IMR-90 (cell line): ENCODE measurements around the gene UNC13B. TPM values are rescaled to one million over a fixed set of nuclear protein-coding genes. Genes with fewer than 3 reads are reported as not detected.

ENCODE experiments used
- ATAC-seq: fragments of 200-7000 bp; cut with Tn5 transposase; 2 replicates; pipeline ENCODE4 v1.9.1; 2020; ENCODE audit warnings: low read depth, mild to moderate bottlenecking, moderate library complexity
- BruUV-seq: library from RNA; stranded (reverse); fragments of 400-500 nt; replicated peaks from 2 replicates; lab custom pipeline; 2021; lab: Mats Ljungman, UMichigan
- CTCF ChIA-PET: fragments of 300-600 bp; formaldehyde crosslinking; extraction: SDS; loops from one replicate; lab custom pipeline; 2021; ENCODE audit warnings: antibody characterized with exemption; lab: Yijun Ruan, JAX
- POLR2A ChIA-PET: fragments of 300-600 bp; sonication (Branson Sonifier 250); formaldehyde crosslinking; loops from one replicate; lab custom pipeline; 2022; ENCODE audit warnings: antibody characterized with exemption; ENCODE audit not compliant: unreplicated experiment; lab: Charles Lee
- DNase-seq: peaks from one replicate; pipeline ENCODE4 v3.0.0; 2013
- H2AFZ ChIP-seq: replicated peaks from 2 replicates; pipeline ENCODE3; 2013; ENCODE audit warnings: low read length, mild to moderate bottlenecking; ENCODE audit not compliant: poor library complexity
- H2AK5ac ChIP-seq: 2 replicates; pipeline ENCODE4 v1.6.1; 2013; ENCODE audit warnings: low read depth, low read length, inconsistent platforms
- H2AK9ac ChIP-seq: replicated peaks from 2 replicates; pipeline ENCODE3; 2013; ENCODE audit warnings: mild to moderate bottlenecking, low read depth, low read length, moderate library complexity; ENCODE audit not compliant: poor library complexity
- H2BK120ac ChIP-seq: 2 replicates; pipeline ENCODE4 v1.6.1; 2013; ENCODE audit warnings: low read depth, low read length, inconsistent platforms
- H2BK15ac ChIP-seq: 3 replicates; pipeline ENCODE4 v1.6.1; 2013; ENCODE audit warnings: low read depth, low read length, inconsistent platforms
- H2BK20ac ChIP-seq: 2 replicates; pipeline ENCODE4 v1.6.1; 2013; ENCODE audit warnings: low read depth, mild to moderate bottlenecking, inconsistent platforms, low read length, moderate library complexity
- H2BK5ac ChIP-seq: 2 replicates; pipeline ENCODE4 v1.6.1; 2013; ENCODE audit warnings: mild to moderate bottlenecking, low read depth, low read length, inconsistent platforms; ENCODE audit not compliant: poor library complexity, severe bottlenecking
- H3K14ac ChIP-seq: replicated peaks from 2 replicates; pipeline ENCODE4 v1.6.1; 2013; ENCODE audit warnings: low read depth, low read length, inconsistent platforms
- H3K18ac ChIP-seq: 2 replicates; pipeline ENCODE4 v1.6.1; 2013; ENCODE audit warnings: low read depth, low read length, control low read depth
- H3K23ac ChIP-seq: 2 replicates; pipeline ENCODE4 v1.6.1; 2013; ENCODE audit warnings: low read depth, low read length, inconsistent platforms
- H3K27ac ChIP-seq: 2 replicates; pipeline ENCODE4 v1.5.1; 2013; ENCODE audit warnings: mild to moderate bottlenecking, control low read depth, low read length; ENCODE audit not compliant: insufficient read depth
- H3K27me3 ChIP-seq: 2 replicates; pipeline ENCODE4 v1.6.1; 2013; ENCODE audit warnings: low read length; ENCODE audit not compliant: control insufficient read depth, insufficient read depth
- H3K36me3 ChIP-seq: 2 replicates; pipeline ENCODE4 v1.6.1; 2013; ENCODE audit warnings: low read length, mixed read lengths; ENCODE audit not compliant: control insufficient read depth, insufficient read depth
- H3K4ac ChIP-seq: 2 replicates; pipeline ENCODE4 v1.6.1; 2013; ENCODE audit warnings: low read depth, low read length, inconsistent platforms
- H3K4me1 ChIP-seq: 2 replicates; pipeline ENCODE4 v1.6.1; 2013; ENCODE audit warnings: low read length, mixed read lengths; ENCODE audit not compliant: control insufficient read depth, insufficient read depth
- H3K4me2 ChIP-seq: 2 replicates; pipeline ENCODE4 v1.6.1; 2013; ENCODE audit warnings: low read depth, mild to moderate bottlenecking, control low read depth, low read length, moderate library complexity
- H3K4me3 ChIP-seq: 2 replicates; pipeline ENCODE4 v1.5.1; 2013; ENCODE audit warnings: low read depth, mild to moderate bottlenecking, control low read depth, low read length, moderate library complexity; ENCODE audit not compliant: insufficient read depth
- H3K56ac ChIP-seq: 2 replicates; pipeline ENCODE4 v1.6.1; 2013; ENCODE audit warnings: low read length, inconsistent platforms; ENCODE audit not compliant: insufficient read depth; ENCODE audit errors: extremely low read depth
- H3K79me1 ChIP-seq, 2 experiments: 2 replicates each; pipeline ENCODE4 v1.6.1; 2013; ENCODE audit warnings: low read length in 2 of 2, inconsistent platforms in 1 of 2, low read depth in 1 of 2
- H3K9ac ChIP-seq: 2 replicates; pipeline ENCODE4 v1.6.1; 2013; ENCODE audit warnings: low read depth, low read length, control low read depth
- H3K9me1 ChIP-seq: 2 replicates; pipeline ENCODE4 v1.6.1; 2013; ENCODE audit warnings: low read length, inconsistent platforms; ENCODE audit not compliant: insufficient read depth
- H3K9me3 ChIP-seq: 2 replicates; pipeline ENCODE4 v1.6.1; 2013; ENCODE audit warnings: low read length; ENCODE audit not compliant: control insufficient read depth, insufficient read depth
- H4K20me1 ChIP-seq: 2 replicates; pipeline ENCODE4 v1.6.1; 2013; ENCODE audit warnings: low read length, inconsistent platforms; ENCODE audit not compliant: insufficient read depth
- H4K5ac ChIP-seq: 2 replicates; pipeline ENCODE4 v1.6.1; 2013; ENCODE audit warnings: mild to moderate bottlenecking, low read depth, low read length, control low read depth
- H4K8ac ChIP-seq, 2 experiments: 2 replicates each; pipeline ENCODE4 v1.6.1; 2013; ENCODE audit warnings: low read depth in 2 of 2, low read length in 2 of 2, control low read depth in 1 of 2, inconsistent platforms in 1 of 2
- H4K91ac ChIP-seq: 2 replicates; pipeline ENCODE4 v1.6.1; 2013; ENCODE audit warnings: low read depth, low read length, inconsistent platforms; ENCODE audit not compliant: insufficient read depth
- BHLHE40 ChIP-seq: fragments of 150-350 bp; IDR thresholded peaks from 2 replicates; pipeline ENCODE4 v1.6.1; 2016; ENCODE audit warnings: mild to moderate bottlenecking, low read depth, low read length
- CEBPB ChIP-seq: IDR thresholded peaks from 2 replicates; pipeline ENCODE4 v1.6.1; 2012; ENCODE audit warnings: low read depth, low read length, improper control_type of control experiment
- CHD1 ChIP-seq: IDR thresholded peaks from 2 replicates; pipeline ENCODE4 v1.6.1; 2012; ENCODE audit warnings: low read depth, low read length, improper control_type of control experiment
- FOS ChIP-seq: fragments of 150-350 bp; IDR thresholded peaks from 2 replicates; pipeline ENCODE4 v1.6.1; 2016; ENCODE audit warnings: low read depth, low read length
- MAFK ChIP-seq: IDR thresholded peaks from 2 replicates; pipeline ENCODE4 v1.6.1; 2012; ENCODE audit warnings: low read depth, low read length, improper control_type of control experiment
- MAZ ChIP-seq: IDR thresholded peaks from 2 replicates; pipeline ENCODE4 v1.6.1; 2012; ENCODE audit warnings: low read depth, mild to moderate bottlenecking, low read length, improper control_type of control experiment, moderate library complexity, borderline replicate concordance
- MXI1 ChIP-seq: IDR thresholded peaks from 2 replicates; pipeline ENCODE4 v1.6.1; 2012; ENCODE audit warnings: low read depth, mild to moderate bottlenecking, low read length, moderate library complexity, borderline replicate concordance
- NFE2L2 ChIP-seq: fragments of 150-350 bp; IDR thresholded peaks from 2 replicates; pipeline ENCODE4 v1.6.1; 2016; ENCODE audit warnings: low read depth, mild to moderate bottlenecking, low read length
- POLR2A ChIP-seq: IDR thresholded peaks from 2 replicates; pipeline ENCODE4 v1.6.1; 2012; ENCODE audit warnings: mild to moderate bottlenecking, low read depth, low read length
- RAD21 ChIP-seq: IDR thresholded peaks from 2 replicates; pipeline ENCODE4 v1.6.1; 2012; ENCODE audit warnings: low read length, improper control_type of control experiment
- RCOR1 ChIP-seq: IDR thresholded peaks from 2 replicates; pipeline ENCODE4 v1.6.1; 2012; ENCODE audit warnings: mild to moderate bottlenecking, low read length, improper control_type of control experiment; ENCODE audit not compliant: insufficient replicate concordance
- RFX5 ChIP-seq: IDR thresholded peaks from 2 replicates; pipeline ENCODE4 v1.8.0; 2012; ENCODE audit warnings: low read depth, mild to moderate bottlenecking, low read length, moderate library complexity
- SMC3 ChIP-seq: fragments of 150-350 bp; IDR thresholded peaks from 2 replicates; pipeline ENCODE4 v1.6.1; 2016; ENCODE audit warnings: low read depth, mild to moderate bottlenecking, antibody characterized with exemption, low read length, moderate library complexity
- WGBS, 2 experiments: methylation state at CpG; one replicate each; pipeline versions ENCODE4 v1.1.5 to v1.1.7; 2013; ENCODE audit warnings: missing lambda C conversion rate in 2 of 2; ENCODE audit not compliant: insufficient read length in 1 of 2; ENCODE audit errors: extremely low coverage in 2 of 2; 5-methylcytosine and 5-hydroxymethylcytosine counted together
- dilution Hi-C: fragments of 300-500 bp; cut with HindIII; formaldehyde crosslinking; loops from one replicate; pipeline ENCODE4 v1.14.3; 2018; ENCODE audit warnings: low sequenced_read_pairs; ENCODE audit not compliant: unreplicated experiment
- in situ Hi-C: fragments of 300-500 bp; cut with MboI; formaldehyde crosslinking; loops from 3 replicates; pipeline ENCODE4 v1.14.3; 2019; ENCODE audit warnings: low sequenced_read_pairs, inconsistent platforms, mixed read lengths
- intact Hi-C: fragments of 100-400 bp; cut with micrococcal nuclease; formaldehyde crosslinking; loops from 2 replicates; pipeline ENCODE4 v1.10.0; 2022
- polyA plus RNA-seq, 3 experiments: library from polyadenylated mRNA; depleted of rRNA; stranded (reverse); fragments of >200 nt; gene quantifications; 2 replicates each; pipeline ENCODE4 v1.2.3, GENCODE V29; 2012; ENCODE audit warnings: low replicate concordance in 1 of 3
- total RNA-seq: library from RNA; depleted of rRNA; stranded (reverse); fragments of >200 nt; gene quantifications from 2 replicates; pipeline ENCODE4 v1.2.3, GENCODE V29; 2012
- TF ChIP-seq, protein P1 (sequence below): fragments of 150-350 bp; IDR thresholded peaks from 2 replicates; pipeline ENCODE4 v1.6.1; 2017; ENCODE audit warnings: mild to moderate bottlenecking, antibody characterized with exemption, low read length, low read depth
- TF ChIP-seq, protein P2 (sequence below): fragments of 150-350 bp; IDR thresholded peaks from 2 replicates; pipeline ENCODE4 v1.6.1; 2016; ENCODE audit warnings: low read depth, mild to moderate bottlenecking, low read length, moderate library complexity, borderline replicate concordance
- TF ChIP-seq, protein P3 (sequence below): conservative IDR thresholded peaks from 2 replicates; pipeline ENCODE4 v1.5.1; 2012; ENCODE audit warnings: mild to moderate bottlenecking, low read depth, low read length, improper control_type of control experiment

Gene UNC13B
- total and polyA plus RNA-seq, 2 of the 4 experiments (the other 2 are of a cell fraction), result 7.5 to 14.3 TPM

DNA sequence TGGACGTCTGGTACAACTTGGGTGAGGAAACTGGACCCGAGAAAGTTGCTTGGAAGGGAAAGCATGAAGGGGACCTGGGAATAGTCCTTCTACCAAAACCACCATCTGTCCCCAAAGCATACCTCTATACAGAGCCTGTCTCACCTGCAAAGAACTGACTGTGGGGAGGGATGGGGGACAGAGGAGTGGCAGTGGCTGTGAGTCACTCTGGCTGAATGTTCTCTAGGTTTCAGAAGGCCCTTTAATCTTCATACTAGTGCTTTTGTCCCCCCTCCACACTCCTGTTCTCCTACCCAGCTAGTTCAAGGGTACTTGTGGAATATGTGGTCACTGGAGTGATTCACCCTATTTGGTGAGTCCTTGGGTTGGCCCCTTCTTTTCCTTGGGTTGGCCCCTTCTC is 218.8 kb downstream of the UNC13B start:
- Histone ChIP-seq H3K27me3 (no peaks in the 10 kb centered on the region), H4K8ac (no peak overlapping the region), H4K20me1 (no peaks in the 10 kb centered on the region), H3K36me3 (peaks cover 6% of the 10 kb centered on the region), H2BK15ac (no peak overlapping the region), H3K4me3 (no peak overlapping the region), H3K4me2 (no peak overlapping the region), H3K9me1 (0 out of 2 replicates have a peak, but pooled peaks cover 4% of the 10 kb centered on the region), H3K4ac (no peak overlapping the region), H3K9ac (no peak overlapping the region), H4K91ac (no peak overlapping the region), H3K9me3 (no peaks in the 10 kb centered on the region), H2BK120ac (no peak overlapping the region), H3K23ac (no peak overlapping the region), H2AK9ac (no peak overlapping the region), H3K56ac (no peak overlapping the region), H2BK5ac (no peak overlapping the region), H3K18ac (no peak overlapping the region), H3K79me1 (no peaks in the 10 kb centered on the region), H4K5ac (no peak overlapping the region), H3K14ac (no peak overlapping the region), H3K4me1 (no peaks in the 10 kb centered on the region), H2AK5ac (no peak overlapping the region), H2AFZ (no peak overlapping the region), H2BK20ac (no peak overlapping the region), H3K27ac (no peak overlapping the region)
- in situ Hi-C loops (no loop called here), intact Hi-C loops (no loop called here), dilution Hi-C loops (no loop called here)
- ChIA-PET POLR2A (no interaction called here), CTCF (no interaction called here)
- TF ChIP-seq CHD1 (no peak), MXI1 (no peak), RFX5 (no peak), RCOR1 (no peak), NFE2L2 (no peak), RAD21 (no peak), CEBPB (no peak), FOS (no peak), MAFK (no peak), MAZ (no peak), POLR2A (no peak), SMC3 (no peak), BHLHE40 (no peak)
- TF ChIP-seq, protein P1, sequence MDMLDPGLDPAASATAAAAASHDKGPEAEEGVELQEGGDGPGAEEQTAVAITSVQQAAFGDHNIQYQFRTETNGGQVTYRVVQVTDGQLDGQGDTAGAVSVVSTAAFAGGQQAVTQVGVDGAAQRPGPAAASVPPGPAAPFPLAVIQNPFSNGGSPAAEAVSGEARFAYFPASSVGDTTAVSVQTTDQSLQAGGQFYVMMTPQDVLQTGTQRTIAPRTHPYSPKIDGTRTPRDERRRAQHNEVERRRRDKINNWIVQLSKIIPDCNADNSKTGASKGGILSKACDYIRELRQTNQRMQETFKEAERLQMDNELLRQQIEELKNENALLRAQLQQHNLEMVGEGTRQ, result no peak
- TF ChIP-seq, protein P2, sequence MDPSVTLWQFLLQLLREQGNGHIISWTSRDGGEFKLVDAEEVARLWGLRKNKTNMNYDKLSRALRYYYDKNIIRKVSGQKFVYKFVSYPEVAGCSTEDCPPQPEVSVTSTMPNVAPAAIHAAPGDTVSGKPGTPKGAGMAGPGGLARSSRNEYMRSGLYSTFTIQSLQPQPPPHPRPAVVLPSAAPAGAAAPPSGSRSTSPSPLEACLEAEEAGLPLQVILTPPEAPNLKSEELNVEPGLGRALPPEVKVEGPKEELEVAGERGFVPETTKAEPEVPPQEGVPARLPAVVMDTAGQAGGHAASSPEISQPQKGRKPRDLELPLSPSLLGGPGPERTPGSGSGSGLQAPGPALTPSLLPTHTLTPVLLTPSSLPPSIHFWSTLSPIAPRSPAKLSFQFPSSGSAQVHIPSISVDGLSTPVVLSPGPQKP, result no peak
- TF ChIP-seq, protein P3, sequence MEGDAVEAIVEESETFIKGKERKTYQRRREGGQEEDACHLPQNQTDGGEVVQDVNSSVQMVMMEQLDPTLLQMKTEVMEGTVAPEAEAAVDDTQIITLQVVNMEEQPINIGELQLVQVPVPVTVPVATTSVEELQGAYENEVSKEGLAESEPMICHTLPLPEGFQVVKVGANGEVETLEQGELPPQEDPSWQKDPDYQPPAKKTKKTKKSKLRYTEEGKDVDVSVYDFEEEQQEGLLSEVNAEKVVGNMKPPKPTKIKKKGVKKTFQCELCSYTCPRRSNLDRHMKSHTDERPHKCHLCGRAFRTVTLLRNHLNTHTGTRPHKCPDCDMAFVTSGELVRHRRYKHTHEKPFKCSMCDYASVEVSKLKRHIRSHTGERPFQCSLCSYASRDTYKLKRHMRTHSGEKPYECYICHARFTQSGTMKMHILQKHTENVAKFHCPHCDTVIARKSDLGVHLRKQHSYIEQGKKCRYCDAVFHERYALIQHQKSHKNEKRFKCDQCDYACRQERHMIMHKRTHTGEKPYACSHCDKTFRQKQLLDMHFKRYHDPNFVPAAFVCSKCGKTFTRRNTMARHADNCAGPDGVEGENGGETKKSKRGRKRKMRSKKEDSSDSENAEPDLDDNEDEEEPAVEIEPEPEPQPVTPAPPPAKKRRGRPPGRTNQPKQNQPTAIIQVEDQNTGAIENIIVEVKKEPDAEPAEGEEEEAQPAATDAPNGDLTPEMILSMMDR, result no peak
- no peak for ATAC-seq
- no peak for DNase-seq
- BruUV-seq, result no TSS peak
- WGBS, 2 experiments, result no CpG with 5 or more reads among the region's 2 CpGs
